Measurements from ENCODE around the gene SLC50A1.
A peak's percentile ranks its signal among the peaks of the same experiment; 100 is the strongest.

Gene SLC50A1

DNA sequence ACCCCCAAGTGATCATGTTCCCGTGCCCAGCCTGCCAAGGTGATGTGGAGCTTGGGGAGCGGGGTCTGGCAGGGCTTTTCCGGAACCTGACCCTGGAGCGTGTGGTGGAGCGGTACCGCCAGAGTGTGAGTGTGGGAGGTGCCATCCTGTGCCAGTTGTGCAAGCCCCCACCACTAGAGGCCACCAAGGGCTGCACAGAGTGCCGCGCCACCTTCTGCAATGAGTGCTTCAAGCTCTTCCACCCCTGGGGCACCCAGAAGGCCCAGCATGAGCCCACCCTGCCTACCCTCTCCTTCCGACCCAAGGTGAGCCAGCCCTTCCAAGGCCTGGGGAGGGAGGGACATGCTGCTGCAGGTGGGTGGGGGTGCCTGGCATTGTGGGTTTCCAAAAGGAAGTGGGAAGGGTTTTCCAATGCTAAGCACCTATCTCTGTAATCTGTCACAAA lies 40.3 kb downstream of the SLC50A1 start:
- no peak overlapping the region for H3K27ac ChIP-seq (replicated peaks)
- H3K27me3 ChIP-seq (ENCODE audit: insufficient read depth, poor library complexity, severe bottlenecking): no peaks in the 10 kb centered on the region
- DNase-seq (ENCODE audit: low read depth in 1 of 2, low spot score in 1 of 2): peak in 1 of 2 experiments; percentile 71
- TF ChIP-seq, protein P1, sequence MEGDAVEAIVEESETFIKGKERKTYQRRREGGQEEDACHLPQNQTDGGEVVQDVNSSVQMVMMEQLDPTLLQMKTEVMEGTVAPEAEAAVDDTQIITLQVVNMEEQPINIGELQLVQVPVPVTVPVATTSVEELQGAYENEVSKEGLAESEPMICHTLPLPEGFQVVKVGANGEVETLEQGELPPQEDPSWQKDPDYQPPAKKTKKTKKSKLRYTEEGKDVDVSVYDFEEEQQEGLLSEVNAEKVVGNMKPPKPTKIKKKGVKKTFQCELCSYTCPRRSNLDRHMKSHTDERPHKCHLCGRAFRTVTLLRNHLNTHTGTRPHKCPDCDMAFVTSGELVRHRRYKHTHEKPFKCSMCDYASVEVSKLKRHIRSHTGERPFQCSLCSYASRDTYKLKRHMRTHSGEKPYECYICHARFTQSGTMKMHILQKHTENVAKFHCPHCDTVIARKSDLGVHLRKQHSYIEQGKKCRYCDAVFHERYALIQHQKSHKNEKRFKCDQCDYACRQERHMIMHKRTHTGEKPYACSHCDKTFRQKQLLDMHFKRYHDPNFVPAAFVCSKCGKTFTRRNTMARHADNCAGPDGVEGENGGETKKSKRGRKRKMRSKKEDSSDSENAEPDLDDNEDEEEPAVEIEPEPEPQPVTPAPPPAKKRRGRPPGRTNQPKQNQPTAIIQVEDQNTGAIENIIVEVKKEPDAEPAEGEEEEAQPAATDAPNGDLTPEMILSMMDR (IDR thresholded peaks at IDR 0.05; ENCODE audit: insufficient read depth, low read length): peak; percentile 13
- no peak for TF ChIP-seq POLR2AphosphoS5 (IDR thresholded peaks at IDR 0.05; ENCODE audit: low read depth)
- TF ChIP-seq, protein P2, sequence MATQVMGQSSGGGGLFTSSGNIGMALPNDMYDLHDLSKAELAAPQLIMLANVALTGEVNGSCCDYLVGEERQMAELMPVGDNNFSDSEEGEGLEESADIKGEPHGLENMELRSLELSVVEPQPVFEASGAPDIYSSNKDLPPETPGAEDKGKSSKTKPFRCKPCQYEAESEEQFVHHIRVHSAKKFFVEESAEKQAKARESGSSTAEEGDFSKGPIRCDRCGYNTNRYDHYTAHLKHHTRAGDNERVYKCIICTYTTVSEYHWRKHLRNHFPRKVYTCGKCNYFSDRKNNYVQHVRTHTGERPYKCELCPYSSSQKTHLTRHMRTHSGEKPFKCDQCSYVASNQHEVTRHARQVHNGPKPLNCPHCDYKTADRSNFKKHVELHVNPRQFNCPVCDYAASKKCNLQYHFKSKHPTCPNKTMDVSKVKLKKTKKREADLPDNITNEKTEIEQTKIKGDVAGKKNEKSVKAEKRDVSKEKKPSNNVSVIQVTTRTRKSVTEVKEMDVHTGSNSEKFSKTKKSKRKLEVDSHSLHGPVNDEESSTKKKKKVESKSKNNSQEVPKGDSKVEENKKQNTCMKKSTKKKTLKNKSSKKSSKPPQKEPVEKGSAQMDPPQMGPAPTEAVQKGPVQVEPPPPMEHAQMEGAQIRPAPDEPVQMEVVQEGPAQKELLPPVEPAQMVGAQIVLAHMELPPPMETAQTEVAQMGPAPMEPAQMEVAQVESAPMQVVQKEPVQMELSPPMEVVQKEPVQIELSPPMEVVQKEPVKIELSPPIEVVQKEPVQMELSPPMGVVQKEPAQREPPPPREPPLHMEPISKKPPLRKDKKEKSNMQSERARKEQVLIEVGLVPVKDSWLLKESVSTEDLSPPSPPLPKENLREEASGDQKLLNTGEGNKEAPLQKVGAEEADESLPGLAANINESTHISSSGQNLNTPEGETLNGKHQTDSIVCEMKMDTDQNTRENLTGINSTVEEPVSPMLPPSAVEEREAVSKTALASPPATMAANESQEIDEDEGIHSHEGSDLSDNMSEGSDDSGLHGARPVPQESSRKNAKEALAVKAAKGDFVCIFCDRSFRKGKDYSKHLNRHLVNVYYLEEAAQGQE (IDR thresholded peaks at IDR 0.05; ENCODE audit: insufficient replicate concordance, low read depth): no peak
- no peak overlapping the region for H3K4me3 ChIP-seq (replicated peaks; ENCODE audit: insufficient read depth, low read length)

GRCh38 chr1:155176544-155177071 lies 41.0 kb downstream of the SLC50A1 start:
- DNase-seq (ENCODE audit: low read depth in 1 of 2, low spot score in 1 of 2): peak in 1 of 2 experiments; percentile 86

GRCh38 chr1:155177192-155177917 lies 41.7 kb downstream of the SLC50A1 start:
- no peak for TF ChIP-seq GABPA (IDR thresholded peaks at IDR 0.05; ENCODE audit: low read depth)
- Histone ChIP-seq H3K27me3 (ENCODE audit: insufficient read depth, poor library complexity, severe bottlenecking) (no peaks in the 10 kb centered on the region), H3K27ac (replicated peaks) (no peak overlapping the region), H3K4me3 (replicated peaks; ENCODE audit: insufficient read depth, low read length) (no peak overlapping the region)
- no peak for DNase-seq (ENCODE audit: low read depth in 1 of 2, low spot score in 1 of 2)

More at GRCh38 chr1:155176544-155177071, 41.0 kb downstream of the SLC50A1 start:
- H3K27ac ChIP-seq (replicated peaks): no peak overlapping the region
- H3K4me3 ChIP-seq (replicated peaks; ENCODE audit: insufficient read depth, low read length): no peak overlapping the region
- no peaks in the 10 kb centered on the region for H3K27me3 ChIP-seq (ENCODE audit: insufficient read depth, poor library complexity, severe bottlenecking)
- TF ChIP-seq, protein P1 (IDR thresholded peaks at IDR 0.05; ENCODE audit: insufficient read depth, low read length): peak; percentile 98
- no peak for TF ChIP-seq POLR2AphosphoS5 (IDR thresholded peaks at IDR 0.05; ENCODE audit: low read depth)

GRCh38 chr1:155177918-155178281 lies 42.2 kb downstream of the SLC50A1 start:
- no peaks in the 10 kb centered on the region for H3K27me3 ChIP-seq (ENCODE audit: insufficient read depth, poor library complexity, severe bottlenecking)

More at GRCh38 chr1:155177918-155178281, 42.2 kb downstream of the SLC50A1 start:
- TF ChIP-seq, protein P2 (IDR thresholded peaks at IDR 0.05; ENCODE audit: insufficient replicate concordance, low read depth): no peak
- TF ChIP-seq SPI1 (IDR thresholded peaks at IDR 0.05; ENCODE audit: borderline replicate concordance, low read depth): no peak
- no peak for TF ChIP-seq POLR2AphosphoS5 (IDR thresholded peaks at IDR 0.05; ENCODE audit: low read depth)
- TF ChIP-seq GABPA (IDR thresholded peaks at IDR 0.05; ENCODE audit: low read depth): no peak
- TF ChIP-seq, protein P1 (IDR thresholded peaks at IDR 0.05; ENCODE audit: insufficient read depth, low read length): no peak
- H3K27ac ChIP-seq (replicated peaks): no peak overlapping the region
- no peak overlapping the region for H3K4me3 ChIP-seq (replicated peaks; ENCODE audit: insufficient read depth, low read length)
- DNase-seq (ENCODE audit: low read depth in 1 of 2, low spot score in 1 of 2): no peak

All from HL-60 (cell line).